ENCODE results near the gene LIPC.

DNA sequence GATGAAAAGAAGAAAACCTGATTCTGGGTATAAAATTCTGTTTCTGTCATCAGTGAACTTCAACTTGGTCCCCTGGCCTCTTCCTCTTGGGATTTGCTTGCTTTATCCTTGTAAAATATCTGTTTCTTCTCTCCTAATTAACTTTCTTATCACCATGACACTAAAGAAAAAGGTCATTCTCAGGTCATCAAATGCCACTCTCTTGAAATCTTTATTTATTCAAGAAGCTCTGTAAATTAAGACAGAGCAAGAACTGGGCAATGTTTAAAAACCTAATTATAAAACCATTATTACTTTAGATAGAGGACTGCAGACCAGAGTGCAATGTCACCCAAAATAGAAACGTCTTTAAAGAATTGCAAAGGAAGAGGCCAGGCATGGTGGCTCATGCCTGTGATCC, 6.0 kb upstream of the LIPC start:
- TF ChIP-seq CTCF (IDR thresholded peaks at IDR 0.05 in 4 of 5, conservative IDR thresholded peaks at IDR 0.05 in 1 of 5) (no peak), POLR2A (IDR thresholded peaks at IDR 0.05) (no peak)
